Measurements from ENCODE around the gene NPSR1.
"Not testable (repeated sequence)": the region's sequence is repeated elsewhere in the genome, so short reads cannot be mapped to it uniquely, and the experiment has no call there.

NPSR1 gene, protein sequence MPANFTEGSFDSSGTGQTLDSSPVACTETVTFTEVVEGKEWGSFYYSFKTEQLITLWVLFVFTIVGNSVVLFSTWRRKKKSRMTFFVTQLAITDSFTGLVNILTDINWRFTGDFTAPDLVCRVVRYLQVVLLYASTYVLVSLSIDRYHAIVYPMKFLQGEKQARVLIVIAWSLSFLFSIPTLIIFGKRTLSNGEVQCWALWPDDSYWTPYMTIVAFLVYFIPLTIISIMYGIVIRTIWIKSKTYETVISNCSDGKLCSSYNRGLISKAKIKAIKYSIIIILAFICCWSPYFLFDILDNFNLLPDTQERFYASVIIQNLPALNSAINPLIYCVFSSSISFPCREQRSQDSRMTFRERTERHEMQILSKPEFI

DNA sequence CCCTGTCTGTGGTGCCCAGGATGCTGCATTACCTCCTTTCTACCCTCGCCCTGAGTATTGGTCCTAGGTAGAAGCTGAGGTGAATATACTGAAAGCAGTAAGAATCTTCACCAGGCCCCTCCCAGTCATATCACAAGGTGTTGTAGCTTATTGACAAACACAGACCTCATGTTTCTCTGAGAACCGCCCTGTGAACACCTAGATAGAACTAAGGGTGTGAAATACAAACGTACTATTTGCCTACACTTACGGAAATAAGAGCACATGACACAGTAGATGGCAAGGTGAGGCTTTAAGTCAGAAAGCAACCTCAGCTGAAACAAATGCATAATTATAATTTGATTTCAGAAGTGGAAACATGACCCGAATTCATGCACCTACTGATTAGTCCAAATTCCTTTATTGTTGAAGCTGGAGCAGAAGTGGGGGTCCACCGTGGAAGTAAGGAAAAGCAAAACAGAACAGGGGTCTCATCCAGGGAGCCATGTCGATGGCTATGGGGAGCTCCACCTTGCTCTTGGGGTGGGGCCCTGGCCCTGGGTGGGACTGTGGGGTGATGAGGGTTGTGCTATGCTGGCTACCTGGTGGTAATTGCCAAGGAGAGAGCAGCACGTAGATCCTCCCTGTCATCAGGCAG, at the start of gene NPSR1:
Gene NPSR1, plus strand, starts transcription at position 587 of the 637 bp plus-strand sequence. CDS start 195 bp downstream, outside the sequence.
- no peak for DNase-seq (ENCODE audit: low read depth)

DNA sequence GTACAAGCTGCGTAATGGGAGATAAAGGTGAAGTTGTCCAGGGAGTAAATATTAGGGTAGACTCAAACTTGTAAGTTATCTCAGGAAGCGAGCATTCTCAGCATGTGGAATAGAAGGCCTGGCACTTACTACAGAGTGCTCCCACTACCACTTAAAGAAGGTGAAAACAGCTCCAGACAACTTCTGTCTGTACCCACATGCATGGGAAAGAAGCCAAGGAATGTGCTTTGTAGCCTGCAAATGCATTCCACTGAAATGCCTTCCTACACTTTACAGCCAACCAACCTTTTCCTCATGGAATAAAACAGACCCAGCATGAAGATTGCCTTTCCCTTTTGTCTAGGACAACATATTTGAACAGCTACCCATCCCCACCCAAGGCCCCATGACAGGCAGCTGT, 45.4 kb upstream of the NPSR1 start:
- no peak for DNase-seq (ENCODE audit: low read depth)

DNA sequence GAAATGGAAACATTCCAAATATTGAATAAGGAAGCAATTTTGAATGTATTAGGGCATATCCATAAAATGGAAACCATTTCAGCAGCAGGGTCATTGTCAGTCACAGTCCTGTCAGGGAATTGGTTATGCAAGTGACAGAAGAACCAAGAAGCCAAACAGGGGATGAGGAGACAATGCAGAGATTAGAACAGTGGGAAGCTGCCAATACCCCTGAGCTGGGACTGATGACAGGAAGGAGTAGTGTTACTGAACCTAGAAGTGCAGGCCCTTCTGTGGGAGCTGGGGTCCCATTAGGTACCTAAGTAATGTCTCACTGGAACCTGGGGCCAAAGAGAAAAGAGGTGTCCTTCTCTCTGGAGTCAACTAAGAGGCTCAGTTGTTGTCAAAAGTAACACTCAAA, 37.6 kb upstream of the NPSR1 start:
- no peak for DNase-seq (ENCODE audit: low read depth)

DNA sequence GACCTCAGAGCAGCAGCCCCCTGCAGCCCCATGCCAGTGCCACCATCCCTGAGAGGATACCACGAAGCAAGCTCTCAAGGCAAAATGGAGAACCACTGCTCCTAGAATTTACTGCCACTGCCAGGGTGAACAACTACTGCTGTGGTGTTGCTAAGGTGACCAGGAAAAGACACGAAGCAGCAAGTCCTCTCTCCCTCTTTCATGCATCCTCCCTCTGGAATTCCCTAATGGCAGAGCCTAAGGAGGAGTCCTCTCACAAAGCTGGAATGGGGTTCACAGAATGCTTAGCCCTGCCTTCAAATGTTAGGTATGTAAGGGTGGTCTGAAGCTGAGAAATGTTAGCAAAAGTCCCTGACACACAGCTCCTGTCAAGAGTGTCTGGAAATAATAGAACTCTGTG, 35.8 kb upstream of the NPSR1 start:
- DNase-seq (ENCODE audit: low read depth): no peak

DNA sequence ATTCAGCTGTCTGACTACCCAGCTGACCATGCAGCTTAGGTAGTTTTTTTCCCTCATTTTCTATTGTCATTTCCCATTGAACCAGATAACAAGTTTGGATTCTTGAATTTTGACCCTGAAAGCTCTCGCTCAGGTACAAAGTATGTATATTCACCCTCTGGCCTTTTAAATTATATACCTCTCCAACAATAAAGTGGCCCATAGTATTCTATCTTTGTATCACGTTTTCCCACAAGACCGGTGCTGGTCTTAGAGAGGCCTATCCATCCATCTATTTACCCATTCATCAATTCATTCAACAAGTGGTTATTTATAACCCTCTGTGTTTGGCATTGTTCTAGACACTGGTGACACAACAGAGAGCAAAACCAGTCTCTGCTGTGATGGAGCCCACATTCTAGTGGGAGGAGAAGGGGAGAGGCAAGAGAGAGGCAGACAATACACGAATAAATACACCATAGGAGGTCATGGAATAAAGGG, 35.2 kb upstream of the NPSR1 start:
- DNase-seq (ENCODE audit: low read depth): no peak

DNA sequence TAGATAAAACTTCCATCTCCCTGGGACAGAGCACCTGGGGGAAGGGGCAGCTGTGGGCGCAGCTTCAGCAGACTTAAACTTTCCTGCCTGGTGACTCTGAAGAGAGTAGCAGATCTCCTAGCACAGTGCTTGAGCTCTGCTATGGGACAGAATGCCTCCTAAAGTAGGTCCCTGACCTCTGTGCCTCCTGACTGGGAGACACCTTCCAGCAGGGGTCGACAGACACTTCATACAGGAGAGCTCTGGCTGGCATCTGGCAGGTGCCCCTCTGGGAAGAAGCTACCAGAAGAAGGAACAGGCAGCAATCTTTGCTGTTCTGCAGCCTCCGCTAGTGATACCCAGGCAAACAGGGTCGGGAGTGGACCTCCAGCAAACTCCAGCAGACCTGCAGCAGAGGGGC, 29.4 kb upstream of the NPSR1 start:
- DNase-seq (ENCODE audit: low read depth): not testable (repeated sequence)

DNA sequence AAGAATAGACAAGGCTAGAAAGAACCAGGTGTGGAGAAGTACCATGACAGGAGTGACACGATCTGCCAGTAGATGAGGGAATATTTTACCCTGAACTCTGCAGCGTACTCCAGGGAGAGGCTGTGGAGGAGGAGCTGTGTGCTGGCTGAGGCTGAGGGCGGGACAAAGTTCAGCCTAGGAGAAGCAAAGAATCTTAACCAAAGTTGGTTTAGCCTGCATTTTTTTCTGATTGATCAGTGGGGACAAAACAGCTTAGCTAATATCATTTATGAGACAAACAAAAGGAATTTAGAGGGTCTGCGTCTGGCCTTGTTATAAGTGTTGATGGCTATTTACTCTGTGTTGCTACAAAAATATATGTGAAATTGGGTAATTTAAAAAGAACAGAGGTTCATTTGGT, 5.2 kb upstream of the NPSR1 start:
- DNase-seq (ENCODE audit: low read depth): no peak

DNA sequence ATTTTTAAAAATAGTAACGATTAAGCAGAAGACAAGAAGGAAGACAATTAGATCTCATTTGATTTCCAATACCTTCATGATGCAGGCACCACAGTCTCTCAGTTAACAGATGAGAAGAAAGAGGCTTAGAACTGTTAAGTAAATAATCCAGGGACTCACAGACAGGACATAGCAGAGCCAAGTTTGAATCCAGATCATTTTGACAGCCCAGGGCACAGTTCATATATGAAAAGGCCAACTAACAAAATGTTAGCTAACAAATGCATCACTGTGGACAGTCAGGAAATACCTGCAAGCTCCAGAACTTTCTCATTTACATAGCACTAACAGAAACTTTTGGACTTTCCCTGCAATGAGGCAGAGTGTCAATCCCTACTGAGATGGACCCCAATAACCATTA, 4.2 kb upstream of the NPSR1 start:
- no peak for DNase-seq (ENCODE audit: low read depth)

DNA sequence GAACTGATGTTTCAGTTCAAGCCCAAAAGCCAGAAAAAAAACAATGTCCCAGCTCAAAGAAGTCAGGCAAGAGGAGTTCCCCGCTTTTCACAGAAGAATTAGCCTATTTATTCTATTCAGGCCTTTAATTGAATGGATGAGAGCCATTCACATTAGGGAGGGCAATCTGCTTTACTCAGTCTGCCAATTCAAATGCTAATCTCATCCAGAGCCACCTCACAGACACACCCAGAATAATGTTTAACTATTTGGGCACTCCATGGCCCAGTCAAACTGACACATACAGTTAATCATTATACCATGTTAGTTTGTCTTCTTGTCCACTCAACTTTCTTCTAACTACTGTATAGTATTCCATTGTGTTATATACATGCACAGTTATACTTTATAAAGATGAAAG, 2.6 kb upstream of the NPSR1 start:
- no peak for DNase-seq (ENCODE audit: low read depth)

DNA sequence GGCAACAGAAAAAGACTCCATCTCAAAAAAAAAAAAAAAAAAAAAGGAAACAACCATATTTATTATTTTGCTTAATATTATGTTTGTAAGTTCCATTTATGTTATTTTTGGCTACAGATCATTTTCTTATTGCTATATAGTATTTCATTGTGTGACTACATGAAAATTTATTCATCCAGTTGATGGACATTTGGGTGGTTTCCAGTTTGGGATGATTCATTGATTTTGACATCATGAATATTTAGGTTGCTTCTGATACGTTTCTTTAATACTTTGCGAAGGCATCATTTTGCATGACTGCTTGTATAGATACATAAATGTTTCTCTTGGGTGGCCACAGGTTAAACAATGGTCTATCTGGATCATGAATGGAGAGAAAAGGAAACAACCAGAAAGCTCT, 2.0 kb upstream of the NPSR1 start:
- no peak for DNase-seq (ENCODE audit: low read depth)

DNA sequence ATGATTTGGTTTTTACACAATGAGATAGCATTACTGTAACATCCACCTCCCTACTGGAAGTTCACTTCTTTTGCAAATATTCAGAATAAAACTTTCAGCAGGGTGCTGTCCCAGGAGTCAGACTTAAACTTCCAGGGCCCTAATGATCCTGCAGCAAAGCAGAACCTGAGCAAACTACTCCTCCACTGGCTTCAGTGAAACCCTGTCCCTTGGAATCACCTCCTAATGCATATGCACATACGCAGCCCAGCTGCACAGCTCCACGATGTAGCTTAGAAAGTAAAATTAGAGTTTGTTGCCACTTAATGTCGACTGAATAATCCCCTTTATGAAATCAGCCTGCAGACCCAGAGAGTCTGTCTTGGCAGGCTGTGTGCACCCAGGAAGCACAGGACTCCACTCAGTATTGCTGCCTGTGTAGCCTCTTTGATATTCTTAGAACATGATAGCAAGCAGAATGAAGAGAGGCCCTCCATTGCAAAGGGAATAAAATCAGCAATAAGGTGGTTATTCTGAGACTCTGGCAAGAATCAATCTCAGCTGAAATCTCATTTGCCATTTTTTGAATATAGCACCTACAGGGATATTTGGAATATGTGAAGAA, 1.6 kb downstream of the NPSR1 start:
- no peak for DNase-seq (ENCODE audit: low read depth)

DNA sequence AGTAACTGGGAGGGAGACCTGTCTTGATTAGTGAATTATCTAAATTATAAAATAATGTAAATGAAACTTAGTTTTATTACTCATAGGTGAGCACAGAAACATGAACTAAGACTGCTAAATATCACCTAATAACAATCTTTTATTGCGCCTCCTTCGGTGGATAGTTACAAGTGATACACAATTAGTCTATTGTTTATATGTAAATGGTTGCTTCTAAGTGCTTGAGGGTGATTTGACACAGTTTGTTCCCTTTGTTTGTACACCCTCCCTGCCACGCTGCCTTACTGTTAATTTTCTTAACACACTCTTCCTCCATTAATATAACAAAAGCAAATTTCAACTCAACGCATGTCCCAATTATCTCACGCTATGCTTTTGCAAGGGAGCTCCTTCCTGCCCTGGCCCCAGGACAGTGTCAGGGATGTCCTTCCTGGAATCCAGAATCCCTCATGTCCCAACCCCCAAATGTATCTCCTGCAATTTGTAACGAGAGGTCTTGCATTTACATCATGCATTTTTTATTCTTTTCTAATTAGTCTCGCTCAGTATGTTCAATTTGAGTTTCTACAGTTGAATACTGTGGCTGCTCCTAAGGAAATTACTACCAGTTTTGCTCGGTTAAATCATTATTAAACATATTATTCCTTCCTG, 4.2 kb downstream of the NPSR1 start:
- no peak for DNase-seq (ENCODE audit: low read depth)

DNA sequence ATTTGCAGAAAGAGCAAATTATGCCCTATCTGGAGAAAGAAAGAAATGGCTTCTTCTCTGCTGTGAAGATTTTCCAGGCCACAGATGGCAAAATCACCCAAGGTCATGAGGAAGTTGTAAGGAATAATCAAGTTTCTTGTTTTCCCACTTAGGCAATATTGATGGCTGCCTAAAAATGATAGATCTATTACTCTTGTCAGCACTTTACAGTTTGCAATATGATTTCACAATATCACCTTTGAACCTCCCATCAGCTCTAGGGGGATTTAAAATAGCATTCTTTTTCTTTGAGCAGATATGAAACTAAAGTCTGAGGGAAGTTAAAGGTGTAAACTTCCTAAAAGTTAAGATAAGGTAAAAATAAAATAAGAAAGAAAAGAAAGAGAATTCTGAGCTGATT, 6.7 kb downstream of the NPSR1 start:
- DNase-seq (ENCODE audit: low read depth): no peak

DNA sequence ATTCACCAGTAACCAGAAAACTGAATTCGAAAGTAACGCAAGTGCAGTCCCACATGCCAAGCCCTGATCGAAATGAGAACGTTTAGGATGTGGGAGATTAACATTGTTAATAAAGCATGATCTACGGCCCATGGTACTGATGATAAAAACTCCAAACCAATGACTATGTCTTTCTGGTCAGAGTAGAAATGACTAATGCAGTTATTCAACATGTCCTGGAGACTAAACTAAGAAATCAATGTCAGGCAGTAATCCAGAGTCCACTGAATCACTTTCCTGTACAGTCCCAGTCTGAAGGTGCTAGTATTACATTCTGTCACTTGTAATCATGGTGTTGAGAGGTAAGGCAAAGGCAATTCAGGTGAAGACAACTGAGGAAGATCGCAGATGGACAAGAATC, 14.4 kb downstream of the NPSR1 start:
- DNase-seq (ENCODE audit: low read depth): no peak

DNA sequence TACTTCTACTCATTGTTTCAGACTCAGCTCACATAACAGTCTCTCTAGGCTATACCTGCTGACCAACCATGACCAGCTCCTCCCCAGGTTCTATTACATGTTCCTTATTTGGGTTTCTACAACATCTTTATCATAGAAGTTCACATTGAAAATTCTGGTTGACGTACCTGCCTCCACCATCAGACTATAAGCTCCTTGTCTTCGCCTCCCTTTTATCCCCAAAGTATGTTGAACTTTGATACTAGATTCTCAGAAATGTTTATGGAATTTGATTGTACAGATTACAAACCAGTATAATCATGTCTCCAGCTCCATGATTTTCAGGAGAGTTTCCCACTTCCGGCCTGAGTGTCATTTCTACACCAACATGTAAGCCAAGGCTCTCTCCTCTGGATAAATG, 15.0 kb downstream of the NPSR1 start:
- DNase-seq (ENCODE audit: low read depth): no peak

DNA sequence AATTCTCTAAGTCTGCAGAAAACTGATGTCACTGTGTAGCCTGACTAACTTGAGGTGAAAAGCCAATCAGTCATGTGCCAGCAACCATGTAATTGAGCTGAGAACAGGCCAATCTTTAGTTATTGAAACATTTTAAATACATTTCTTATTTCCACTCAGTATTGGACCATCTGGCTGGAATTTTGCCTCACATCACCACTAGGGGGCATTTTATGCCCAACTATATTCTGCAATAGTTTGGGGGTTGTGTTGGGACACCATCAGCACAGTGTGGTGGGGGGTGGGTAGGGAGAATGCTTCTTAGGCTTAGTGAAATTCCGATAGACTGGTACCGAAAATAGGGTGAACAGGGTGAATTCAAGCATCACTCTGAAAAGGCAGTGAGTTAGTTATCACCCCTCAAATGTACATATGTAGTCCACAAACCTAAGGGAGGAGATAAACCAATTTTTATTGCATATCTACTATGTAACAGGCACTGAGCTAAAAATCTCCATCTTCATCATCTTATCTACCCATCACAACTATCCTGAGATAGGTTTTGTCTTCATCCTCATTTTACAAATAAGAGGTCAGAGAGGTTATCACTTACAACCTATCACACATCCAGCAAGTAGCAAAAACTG, 17.8 kb downstream of the NPSR1 start:
- no peak for DNase-seq (ENCODE audit: low read depth)

DNA sequence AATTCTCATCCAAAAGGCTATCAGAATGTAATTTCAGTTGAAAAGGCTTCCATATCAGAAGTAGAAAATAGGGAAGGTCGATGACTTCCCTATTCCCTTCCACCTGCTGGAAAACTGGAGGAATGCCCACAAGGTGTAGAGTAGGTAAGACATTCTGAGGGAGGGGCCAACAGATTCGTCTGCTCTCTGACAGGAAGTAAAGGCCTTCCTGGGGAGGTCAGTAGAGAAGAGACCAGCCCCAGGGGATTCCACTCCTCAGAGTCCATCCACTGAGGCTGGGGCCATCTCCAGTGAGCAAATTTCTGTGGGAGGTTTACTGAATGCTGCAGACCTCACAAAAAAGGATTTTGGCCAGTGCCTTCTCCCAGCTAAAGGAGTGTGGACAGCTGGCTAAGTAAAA, 19.5 kb downstream of the NPSR1 start:
- no peak for DNase-seq (ENCODE audit: low read depth)

DNA sequence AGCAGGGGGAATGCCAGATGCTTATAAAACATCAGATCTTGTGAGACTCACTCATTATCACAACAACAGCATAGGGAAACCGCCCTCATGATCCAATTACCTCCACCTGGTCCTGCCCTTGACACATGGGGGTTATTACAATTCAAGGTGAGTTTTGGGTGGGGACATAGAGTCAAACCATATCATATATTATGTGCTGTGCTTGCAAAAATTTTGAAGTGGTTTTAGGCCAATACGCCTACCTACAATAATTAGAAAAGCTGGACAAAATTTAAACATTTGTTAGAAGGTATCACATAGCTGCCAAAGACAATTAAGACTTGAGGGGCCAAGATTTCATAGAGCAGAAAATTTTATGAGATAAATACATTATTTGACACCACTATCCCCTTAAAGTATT, 29.5 kb downstream of the NPSR1 start:
- DNase-seq (ENCODE audit: low read depth): no peak

DNA sequence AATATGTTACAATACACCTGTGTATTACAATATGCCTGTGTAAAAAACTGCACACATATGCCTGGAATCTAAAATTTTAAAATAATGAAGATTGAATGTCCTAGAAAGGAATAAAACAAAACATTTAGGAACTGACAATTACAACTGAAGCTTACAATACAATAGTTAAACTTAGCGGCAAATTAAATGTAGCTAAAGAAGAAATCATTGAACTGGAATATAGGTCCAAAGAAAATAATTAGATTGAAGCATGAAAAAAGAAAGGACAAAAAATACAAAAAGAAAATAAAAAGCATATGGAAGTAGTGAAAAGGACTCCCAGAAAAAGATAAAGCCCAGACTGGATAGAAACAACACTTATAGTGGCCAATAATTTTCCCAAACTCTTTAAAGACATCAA, 38.4 kb downstream of the NPSR1 start:
- no peak for DNase-seq (ENCODE audit: low read depth)

DNA sequence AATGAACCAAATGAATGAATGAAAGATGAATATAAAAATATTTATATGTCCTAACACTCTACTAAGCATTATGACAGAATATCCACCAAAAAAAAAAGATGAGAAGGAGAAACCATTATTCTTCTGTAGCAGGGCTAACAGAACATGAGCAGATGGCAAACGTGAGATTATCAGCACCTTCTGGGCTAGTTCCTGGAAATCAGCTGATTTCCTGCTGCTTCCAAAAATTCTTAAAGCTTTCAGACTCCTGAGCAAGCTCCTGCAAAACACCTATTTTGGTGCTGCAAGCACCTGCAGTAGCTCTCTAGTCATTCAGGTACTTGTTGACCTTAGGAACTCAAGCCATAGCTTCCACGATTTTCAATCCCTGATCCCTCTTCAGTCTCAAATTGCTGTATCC, 51.8 kb downstream of the NPSR1 start:
- DNase-seq (ENCODE audit: low read depth): no peak

DNA sequence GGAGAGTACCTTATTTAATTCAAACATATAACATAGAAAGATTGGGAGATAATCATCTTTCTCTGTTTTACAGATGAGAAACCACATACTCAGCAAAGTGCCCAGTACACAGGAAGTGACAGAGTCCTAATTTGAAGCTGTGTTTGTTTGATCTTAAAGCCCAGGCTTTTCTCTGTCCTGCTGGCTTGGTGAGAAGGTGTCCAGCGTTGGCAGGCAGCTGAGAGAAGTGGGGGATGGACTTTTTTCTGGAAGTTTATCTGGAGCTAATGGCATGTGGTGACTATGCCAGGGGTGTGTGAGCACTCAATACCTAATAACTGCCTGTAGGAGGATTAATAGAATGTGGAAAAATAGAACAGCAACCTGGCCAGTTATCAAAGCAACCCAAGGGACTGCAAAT, 60.8 kb downstream of the NPSR1 start:
- DNase-seq (ENCODE audit: low read depth): no peak

DNA sequence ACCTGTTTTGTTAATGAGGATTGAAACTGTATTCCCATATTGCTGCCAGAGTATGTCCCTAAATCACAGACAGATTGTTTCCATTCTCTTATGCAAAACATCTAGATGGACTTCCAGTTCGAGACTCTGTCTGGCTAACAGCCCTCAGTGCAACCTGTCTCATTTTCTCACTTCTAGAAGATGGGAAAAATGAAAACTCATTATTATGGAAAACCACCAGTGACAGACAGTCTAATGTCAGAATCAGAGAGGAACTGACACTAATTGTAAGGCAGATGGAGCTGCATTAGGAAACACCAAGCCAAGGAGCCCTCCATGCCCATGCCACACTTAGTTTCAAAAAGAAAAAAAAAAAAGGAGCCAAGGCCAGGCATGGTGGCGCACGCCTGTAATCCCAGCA, 61.6 kb downstream of the NPSR1 start:
- DNase-seq (ENCODE audit: low read depth): no peak
